Measurements from ENCODE around the gene C19orf12.
"Not testable (repeated sequence)": the region's sequence is repeated elsewhere in the genome, so short reads cannot be mapped to it uniquely, and the experiment has no call there.

C19orf12 gene

DNA sequence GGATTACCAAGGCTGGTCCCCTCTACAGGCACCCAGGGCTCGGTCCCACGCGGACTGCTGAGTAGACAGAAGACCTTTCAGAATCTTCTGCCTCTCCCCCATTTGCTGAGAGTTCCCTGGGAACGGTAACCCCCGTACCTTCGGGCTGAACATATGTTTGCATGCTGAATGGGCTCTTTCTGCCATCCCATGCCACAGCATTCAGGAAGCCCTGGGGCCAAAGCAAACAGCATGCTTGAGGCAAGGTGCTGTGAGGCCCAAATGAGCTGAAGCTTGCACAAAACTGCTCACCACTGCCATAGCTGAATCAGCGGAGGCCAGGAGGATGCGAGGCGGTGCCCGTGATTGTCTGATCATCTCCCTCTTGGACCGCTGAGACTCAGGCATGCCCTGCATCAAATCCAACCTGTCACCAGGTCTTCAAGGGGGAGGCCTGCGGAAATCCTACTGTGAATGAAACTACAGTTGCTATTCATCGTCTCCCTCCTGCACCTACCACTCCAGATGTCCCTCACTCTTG lies 16.3 kb upstream of the C19orf12 start:
- no peak for DNase-seq (ENCODE audit: low read depth, low spot score)

DNA sequence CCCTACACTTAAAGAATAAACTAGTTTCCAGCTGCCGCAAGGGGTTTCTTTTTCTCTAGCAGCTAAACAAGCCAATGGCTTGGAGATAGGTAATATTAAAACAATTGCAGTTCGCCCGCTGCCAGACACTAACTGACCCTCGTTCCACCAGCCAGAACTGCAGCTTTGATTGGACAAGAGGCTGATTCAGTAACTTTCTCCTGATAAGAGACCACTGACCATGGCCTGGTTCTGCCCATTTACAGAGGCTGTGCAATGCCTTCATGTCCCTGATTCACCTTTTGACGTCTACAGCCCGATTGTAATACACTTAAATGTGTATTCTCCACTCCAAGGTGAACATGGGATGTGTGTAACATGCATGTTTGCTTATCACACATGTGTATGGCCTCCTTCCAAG lies 12.8 kb upstream of the C19orf12 start:
- no peak for DNase-seq (ENCODE audit: low read depth, low spot score)

DNA sequence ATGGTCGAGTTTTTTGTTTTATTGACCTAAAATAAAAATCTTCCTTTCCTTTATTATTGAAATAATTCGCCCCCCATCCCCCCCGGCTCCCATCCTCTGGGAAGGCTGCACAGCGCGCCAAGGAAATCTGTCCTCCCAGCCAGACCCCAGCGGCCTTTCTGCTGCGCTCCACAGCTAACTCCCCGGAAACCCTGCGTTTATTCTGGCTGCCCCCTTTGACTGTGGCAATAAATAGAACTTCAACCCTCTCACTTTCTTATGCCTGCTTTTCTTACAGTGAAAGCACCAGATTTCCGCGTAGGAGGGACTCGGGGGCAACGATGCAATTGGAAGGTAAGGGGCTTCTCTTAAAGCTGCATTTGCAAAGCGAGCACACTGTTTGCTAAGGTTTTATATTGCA lies 9.7 kb upstream of the C19orf12 start:
- DNase-seq (ENCODE audit: low read depth, low spot score): no peak

DNA sequence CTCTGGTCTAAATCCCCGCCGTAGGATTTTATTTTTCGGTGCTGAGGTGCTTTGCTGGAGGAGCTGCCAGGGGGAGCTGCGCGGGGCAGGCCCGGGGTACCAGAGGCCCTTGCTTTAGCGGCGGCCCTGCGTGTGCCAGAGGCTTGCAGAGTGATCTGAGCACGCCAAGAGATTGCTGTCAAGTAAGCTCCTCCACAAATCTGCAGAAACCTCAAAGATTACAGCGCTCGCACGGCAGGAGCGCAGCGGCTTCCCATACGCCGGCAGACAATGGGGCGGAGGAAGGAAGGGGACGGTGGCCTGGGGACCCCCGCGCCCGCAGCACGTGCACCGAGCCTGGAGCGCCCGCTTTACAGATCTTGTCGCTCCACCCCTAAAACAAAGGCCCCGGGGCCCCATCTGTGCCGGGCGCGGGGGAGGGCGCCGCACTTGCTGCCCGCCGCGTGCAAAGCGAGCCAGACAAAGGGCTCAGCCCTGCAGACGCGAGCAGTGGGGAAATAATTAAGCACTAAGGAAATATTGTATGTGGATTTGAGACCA lies 9.1 kb upstream of the C19orf12 start:
- DNase-seq (ENCODE audit: low read depth, low spot score): no peak

DNA sequence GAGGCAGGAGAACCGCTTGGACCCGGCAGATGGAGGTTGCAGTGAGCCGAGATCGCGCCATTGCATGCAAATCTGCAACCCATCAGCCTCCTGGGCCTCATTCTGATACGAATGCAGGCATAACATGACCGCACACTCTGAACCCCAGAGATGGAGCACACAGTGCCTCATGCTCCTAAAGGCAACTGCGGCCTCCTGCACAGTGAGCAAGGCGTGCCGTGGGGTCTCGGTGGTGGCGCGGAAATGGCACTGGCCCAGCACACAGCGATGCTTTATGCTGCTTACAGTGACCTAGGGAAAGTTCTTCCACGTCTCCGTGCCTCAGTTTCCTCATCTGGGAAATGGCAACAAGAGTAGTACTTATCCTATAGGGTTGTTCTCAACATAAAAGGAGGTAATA lies 2.0 kb upstream of the C19orf12 start:
- DNase-seq (ENCODE audit: low read depth, low spot score): no peak

DNA sequence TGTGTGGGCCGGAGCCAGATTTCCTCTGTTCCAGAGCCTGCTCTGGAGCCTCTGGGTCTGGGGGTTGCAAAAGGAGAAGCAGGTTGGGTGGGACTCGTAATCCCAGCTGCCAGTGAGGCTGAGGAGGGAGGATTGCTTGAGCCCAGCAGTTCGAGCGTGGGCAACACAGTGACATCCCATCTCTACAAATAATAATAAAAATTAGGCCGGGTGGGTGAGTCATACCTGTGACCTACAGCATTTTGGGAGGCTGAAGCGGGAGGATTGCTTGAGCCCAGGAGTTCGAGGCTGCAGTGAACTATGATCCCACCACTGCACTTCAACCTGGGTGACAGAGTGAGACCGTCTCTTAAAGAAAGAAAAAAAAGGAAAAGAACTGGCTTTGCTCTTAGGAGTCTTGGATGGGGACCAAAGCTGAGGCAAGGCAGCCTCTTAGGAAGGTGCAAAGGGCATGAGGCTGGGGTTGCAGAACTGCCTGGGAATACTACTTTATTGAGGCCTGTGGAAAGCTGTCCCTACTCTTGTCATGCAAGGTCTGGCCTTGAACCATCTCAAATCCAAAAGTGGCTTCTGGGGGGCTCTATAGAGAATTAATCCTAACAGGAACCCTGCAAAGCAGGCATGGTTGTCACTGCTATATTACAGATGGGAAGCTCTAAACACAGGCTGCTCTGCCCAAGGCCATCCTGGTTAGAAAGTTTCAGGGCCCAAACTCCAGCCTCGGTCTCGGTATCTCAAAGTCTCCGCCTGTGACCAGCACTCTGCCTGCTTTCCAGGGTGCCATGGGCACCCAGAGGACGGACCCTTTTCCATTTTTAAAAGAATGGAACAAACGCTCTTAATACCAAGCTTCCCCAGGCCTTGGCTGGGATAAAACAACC lies 880 bp upstream of the C19orf12 start:
- DNase-seq (ENCODE audit: low read depth, low spot score): no peak

DNA sequence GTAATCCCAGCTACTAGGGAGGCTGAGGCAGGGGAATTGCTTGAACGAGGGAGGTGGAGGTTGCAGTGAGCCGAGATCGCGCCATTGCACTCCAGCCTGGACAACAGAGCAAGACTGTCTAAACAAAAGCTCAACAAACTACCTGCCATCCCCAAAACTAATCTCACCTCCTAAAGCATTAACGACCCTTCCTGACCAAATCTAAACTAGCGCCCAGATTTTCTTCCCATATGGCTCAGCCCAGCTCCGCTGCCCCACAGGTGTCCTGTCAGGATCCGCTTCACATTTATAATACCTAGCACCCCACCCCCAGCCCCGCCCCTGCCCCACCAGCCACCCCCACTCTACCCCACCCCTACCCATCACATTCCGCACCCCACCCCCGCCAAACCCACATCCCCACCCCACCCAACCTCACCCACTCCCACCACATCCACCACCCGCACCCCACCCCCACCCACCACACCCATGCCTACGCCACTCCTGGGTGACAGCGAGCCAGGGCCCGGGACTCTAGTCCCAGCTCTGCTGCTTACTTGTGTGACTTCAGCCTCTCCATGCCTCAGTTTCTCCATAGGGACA lies 599 bp downstream of the C19orf12 start:
- no peak for DNase-seq (ENCODE audit: low read depth, low spot score)

DNA sequence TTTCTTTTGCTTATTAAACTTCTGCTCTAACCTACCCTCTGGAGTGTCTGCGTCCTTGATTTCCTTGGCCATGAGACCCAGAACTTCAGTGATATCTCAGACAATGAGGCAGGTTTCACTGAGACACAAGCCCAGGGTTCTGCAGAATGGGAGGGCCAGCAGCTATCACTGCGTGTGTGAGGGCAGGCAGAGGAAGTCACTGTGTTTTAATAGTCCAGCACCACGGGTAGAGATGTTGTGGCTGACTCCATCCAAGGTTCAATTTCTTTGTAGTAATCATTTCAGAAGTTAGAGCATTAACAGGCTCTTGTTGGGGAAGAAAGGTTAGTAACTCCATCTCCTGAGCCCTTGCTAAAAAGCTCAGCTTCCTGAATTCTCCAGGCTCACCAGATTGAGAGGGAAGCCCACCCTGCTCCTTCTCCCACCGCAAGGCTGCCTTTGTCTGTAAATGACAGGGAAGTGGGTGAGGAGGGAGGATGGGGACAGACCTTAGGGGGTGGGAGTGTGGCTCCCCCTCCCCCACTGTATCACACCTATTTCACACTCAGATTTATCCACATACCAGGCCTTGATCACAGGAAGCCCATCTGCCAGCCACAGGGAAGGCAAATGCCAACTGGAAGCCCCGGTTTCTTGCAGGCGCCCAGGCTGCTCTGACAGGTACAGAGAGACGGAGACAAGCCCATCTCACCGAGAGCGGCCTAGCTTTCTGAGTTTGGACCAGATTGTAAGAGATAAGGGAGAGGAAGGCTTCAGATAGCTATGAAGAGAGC lies 2.1 kb downstream of the C19orf12 start:
- no peak for DNase-seq (ENCODE audit: low read depth, low spot score)

DNA sequence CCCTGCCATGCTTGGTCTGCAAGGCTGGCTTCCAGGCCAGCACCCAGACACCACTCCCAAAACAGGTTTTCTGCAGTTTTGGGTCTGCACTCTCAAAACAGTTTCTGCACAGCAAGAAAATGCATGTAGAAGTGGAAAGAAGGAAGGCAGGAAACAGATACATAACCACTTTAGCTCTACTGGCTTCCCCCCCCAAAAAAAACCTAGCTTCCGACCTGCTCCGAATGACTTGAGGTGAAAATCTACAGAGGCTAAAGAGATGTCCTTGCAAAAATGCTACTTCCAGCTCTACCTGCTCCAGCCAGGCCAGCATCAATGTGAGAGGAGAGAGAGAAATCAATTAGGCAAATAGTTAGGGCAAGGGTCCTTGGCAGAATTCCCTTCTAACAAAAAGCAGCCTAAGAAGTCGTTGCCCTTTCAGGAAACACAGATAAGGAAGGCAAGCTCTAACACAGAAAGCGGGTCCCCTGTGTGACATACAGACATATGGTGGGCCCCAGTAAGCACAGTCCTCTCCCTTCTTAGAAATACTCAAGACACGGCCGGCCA lies 3.4 kb downstream of the C19orf12 start:
- DNase-seq (ENCODE audit: low read depth, low spot score): no peak

DNA sequence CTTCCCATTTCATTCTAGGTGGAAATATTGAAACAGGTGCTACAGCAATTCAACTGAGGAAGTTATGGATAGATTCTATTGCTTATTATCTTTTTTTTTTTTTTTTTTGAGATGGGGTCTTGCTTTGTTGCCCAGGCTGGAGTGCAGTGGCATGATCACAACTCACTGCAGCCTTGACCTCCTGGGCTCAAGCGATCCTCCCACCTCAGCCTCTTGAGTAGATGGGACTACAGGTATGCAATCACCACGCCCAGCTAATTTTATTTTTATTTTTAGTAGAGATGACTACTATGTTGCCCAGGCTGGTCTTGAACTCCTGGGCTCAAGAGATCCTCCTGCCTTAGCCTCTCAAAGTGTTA lies 5.6 kb downstream of the C19orf12 start:
- not testable (repeated sequence) for DNase-seq (ENCODE audit: low read depth, low spot score)

DNA sequence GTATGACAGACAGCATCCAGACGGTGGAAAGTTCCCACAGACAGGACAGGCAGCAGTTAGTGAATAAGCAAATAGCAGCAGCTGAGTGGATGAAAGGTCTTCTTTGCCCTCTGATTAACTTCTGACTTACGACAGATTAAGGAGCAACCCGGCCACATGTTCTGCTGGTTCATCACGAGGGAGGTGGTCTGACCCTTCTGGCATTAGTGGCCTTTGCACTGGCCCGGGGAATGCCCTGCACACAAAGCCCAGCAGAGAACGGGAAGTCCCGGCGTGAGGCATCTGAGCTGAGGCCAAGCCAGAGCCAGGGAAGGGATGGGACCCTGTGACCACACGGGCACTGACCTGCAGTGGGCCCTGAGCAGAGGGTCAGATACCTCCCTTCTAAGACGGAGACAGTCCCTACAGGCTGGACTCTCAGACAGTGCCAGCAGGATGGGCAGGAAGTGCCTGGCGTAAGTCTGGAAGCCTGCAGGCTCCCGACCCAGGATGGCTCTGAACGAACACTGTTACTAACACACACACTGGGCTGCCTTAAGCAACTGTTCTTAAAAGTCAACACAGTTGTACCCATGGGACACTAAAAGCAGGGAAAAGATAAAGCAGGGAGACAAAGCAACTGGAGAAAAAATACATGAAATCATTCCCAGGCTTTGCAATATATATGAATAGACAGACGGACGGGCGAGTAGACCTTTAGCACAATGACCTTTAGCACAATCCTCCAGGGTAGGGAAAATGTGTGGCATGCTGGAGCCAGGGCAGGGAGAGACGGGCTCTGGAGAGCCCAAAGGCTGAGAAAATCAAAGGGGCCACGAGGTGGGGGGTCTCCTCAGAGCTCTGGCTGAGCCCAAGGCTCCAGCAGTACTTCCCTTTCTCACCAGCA lies 6.3 kb downstream of the C19orf12 start:
- DNase-seq (ENCODE audit: low read depth, low spot score): no peak

DNA sequence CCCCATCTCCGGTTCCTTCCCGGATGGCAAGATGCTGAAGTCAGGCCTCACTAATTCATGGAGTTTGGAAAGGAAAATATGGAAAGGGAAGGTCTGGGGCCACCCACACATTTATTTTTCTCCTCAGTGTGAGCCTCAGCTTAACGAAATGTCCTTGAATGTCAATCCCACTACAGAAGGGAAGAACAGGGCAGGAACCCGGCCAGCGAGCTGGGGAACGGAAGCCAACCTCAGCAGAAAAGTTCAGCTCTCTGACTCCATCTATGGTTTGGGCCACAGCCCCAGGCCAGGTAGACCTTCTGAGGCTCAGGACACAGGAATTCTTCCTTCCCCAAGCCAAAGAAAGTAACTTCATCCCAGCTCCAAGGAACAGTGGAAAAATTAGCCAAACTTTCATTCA lies 8.4 kb downstream of the C19orf12 start:
- DNase-seq (ENCODE audit: low read depth, low spot score): no peak

DNA sequence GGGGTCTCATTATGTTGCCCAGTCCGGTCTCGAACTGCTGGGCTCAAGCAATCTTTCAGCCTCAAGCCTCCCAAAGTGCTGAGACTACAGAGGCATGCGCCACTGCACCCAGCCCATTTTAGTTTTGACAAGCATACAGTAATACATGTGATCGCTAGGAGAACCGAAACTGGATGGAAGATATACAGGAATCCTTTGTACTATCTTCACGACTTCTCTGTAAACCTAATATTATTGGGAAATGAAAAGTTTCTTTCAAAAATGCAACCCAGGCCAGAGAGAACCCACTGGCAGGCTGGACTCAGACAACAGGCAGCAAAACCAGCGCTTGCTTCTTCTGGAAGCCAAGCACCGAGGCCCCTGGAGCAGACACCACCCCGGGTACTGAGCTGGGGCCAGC lies 9.4 kb downstream of the C19orf12 start:
- no peak for DNase-seq (ENCODE audit: low read depth, low spot score)

DNA sequence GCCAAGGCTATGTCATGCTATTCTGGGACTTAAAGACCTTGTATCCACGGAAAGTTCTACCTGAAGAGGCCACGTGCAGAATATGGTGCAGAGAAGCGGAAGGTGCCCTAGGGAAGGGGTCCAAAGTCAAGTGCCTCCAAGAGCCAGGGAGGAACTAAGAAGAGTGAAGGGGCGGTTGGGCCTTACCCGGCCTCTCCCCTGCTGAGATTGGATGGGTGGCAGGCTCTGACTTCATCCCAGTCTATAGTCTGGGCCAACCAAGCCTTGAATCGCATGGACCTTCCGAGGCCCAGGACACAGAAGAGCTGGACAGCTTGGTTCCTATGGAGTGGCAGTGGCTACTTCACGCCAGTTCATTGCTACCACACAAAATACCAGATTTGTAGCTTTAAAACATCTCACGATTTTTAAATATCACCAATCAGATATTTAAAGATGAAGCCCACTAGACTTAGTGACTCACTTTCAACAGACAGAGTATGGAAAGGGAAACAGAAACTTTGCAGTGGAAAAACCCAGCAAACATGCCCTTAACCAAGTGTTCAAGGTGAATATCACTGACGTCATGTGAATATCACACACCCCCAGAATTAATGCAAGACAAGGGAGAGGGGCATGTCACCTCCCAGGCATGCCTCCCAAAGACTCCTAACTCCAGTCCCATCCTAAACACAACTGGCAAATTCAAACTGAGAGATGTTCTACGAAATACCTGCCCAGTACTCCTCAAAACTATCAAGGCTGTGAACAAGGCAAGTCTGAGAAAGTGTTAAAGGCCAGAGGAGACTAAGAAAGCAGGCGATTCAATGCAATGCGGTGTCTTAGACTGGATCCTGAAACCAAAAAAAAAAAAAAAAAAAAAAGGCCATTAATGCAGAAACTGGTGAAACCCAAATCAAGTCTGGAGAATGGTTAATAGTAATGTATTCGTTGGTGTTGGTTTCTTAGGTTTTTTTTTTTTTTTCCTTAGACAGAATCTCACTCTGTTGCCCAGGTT lies 10.2 kb downstream of the C19orf12 start:
- DNase-seq (ENCODE audit: low read depth, low spot score): no peak

DNA sequence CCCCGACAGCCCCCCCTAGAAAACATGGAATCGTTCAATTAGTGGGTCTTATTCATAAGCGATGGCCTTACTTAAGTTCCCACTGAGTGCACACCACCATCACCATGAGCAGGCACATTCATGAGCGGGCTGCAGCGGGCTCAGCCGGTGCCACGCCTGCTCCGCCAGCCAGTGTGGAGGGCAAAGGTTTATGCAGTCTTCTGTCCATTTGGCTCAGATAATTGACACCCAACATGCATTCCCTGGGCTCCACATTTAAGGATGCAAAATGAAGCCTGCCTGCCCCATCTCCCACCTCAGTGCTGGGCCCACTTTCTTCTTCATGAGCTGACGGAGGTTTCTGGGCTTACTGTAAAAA lies 12.1 kb downstream of the C19orf12 start:
- no peak for DNase-seq (ENCODE audit: low read depth, low spot score)

DNA sequence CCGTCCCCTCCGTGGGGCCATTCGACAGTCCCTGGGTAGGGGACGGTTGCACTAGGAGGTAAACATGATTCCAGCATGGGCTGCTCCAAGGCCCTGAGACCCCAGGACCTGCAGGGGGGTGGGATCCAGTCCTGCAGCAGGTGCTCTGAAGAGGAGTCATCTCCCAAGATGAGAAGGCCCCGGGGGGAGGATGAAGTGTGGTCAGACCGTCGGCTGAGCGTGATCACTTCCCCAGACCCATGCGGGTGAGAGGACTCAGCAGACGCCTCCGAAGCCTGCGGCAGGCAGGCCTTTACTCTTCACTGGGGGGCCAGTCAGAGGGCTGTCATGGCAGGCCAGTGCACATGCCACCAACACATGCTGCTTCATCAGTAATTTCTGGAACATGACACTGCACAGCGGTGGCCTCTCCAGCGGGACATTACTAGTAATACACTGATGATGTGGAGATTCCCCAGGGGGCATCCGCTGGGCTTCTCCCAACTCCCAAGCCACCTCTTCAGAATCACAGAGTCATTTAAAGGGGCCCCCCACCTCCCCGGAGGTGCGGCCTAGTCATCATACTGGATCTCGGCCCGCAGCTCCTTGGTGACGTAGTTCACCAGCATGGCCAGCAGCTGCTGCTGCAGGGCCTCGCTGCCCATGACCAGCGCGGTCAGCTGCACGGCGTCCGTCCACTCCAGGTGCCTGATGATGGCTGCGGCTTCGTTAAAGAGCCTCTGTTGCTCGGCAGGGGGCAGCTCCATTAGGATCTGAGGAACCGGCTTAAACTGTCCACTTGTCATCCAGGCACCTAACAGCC lies 12.7 kb downstream of the C19orf12 start:
- DNase-seq (ENCODE audit: low read depth, low spot score): no peak

DNA sequence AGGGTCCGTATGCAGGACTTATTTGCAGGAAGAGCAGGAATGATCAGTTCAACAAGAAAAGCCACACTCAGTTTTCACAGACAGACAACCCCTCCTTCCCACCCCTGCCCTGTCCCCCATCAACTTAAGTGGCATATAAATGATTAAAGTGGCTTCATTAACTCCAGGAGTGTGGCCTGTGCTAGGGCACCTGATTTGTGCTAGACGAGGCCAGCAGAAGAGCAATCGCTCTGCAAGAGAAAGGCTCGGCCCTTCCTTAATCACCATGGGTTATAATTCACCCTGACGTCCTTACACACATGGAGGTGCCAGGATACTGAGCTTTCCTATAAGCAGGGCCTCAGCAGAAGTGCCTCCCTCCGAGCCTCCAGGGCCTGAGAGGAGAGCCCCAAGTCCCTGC lies 14.6 kb downstream of the C19orf12 start:
- DNase-seq (ENCODE audit: low read depth, low spot score): no peak

DNA sequence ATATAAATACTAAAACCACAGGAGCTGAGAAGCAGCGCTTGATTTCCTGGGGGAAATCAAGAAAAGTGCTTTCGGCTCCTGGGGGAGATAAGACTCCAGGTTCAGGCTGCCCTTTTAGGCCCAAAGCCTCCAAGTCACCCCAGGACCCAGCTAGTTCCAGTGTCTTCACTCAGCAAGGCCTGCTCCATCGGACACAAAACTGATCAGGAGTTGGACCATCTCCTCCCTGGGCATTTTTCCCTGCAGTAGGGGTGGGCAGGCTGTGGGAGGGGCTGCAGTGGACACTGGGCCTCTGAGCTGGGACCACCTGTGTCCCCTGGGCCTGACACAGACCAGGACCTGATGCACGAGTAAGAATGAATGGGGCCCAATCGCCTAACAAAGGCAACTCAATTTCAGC lies 15.2 kb downstream of the C19orf12 start:
- no peak for DNase-seq (ENCODE audit: low read depth, low spot score)

Measured in activated CD4-positive, CD25-positive, alpha-beta regulatory T cell treated with anti-CD3 and anti-CD28 coated beads, Interleukin-2, amount 50 U/mL, for 16 hours (primary cell).